CD4-positive, alpha-beta memory T cell (primary cell): Measurements from ENCODE around the gene CCDC178. TPM values are rescaled to one million over a fixed set of nuclear protein-coding genes. Genes with fewer than 3 reads are reported as not detected.

ENCODE experiments used
- CTCF ChIA-PET: fragments of 350-600 bp; sonication (Branson Sonifier 250); formaldehyde crosslinking; loops from one replicate; lab custom pipeline; 2021; ENCODE audit warnings: inconsistent platforms; ENCODE audit not compliant: partially characterized antibody; lab: Charles Lee
- POLR2A ChIA-PET: fragments of 350-600 bp; sonication (Branson Sonifier 250); formaldehyde crosslinking; loops from one replicate; lab custom pipeline; 2021; ENCODE audit not compliant: partially characterized antibody; lab: Charles Lee
- DNase-seq, 5 donors: peaks; one replicate each; pipeline versions ENCODE4 v3.0.0 to v3.0.0-alpha.2; 2020 to 2022; ENCODE audit warnings: mixed read lengths in 1 of 5
- H3K27ac ChIP-seq: one replicate; pipeline ENCODE4 v1.7.0; 2013; ENCODE audit warnings: low read depth, low read length
- H3K27me3 ChIP-seq: 2 replicates; pipeline ENCODE4 v1.7.0; 2013; ENCODE audit warnings: mild to moderate bottlenecking, low read length, moderate library complexity; ENCODE audit not compliant: insufficient read depth
- H3K36me3 ChIP-seq: 2 replicates; pipeline ENCODE4 v1.7.0; 2013; ENCODE audit warnings: mild to moderate bottlenecking, low read length, moderate library complexity; ENCODE audit not compliant: insufficient read depth
- H3K4me1 ChIP-seq: 2 replicates; pipeline ENCODE4 v1.7.0; 2013; ENCODE audit warnings: mild to moderate bottlenecking, low read length, moderate library complexity; ENCODE audit not compliant: insufficient read depth
- H3K4me3 ChIP-seq, 2 donors: one replicate each; pipeline ENCODE4 v1.7.0; 2013; ENCODE audit warnings: low read length in 2 of 2, mild to moderate bottlenecking in 1 of 2
- H3K9me3 ChIP-seq, 2 donors: one replicate each; pipeline ENCODE4 v1.7.0; 2013; ENCODE audit warnings: low read length in 2 of 2, control low read depth in 1 of 2; ENCODE audit not compliant: control insufficient read depth in 1 of 2
- H3K27ac Mint-ChIP-seq, 7 donors: one replicate each; pipeline ENCODE4 v1.8.0; 2020 to 2021; ENCODE audit warnings: mixed read lengths in 7 of 7, mild to moderate bottlenecking in 6 of 7, inconsistent platforms in 3 of 7, moderate library complexity in 3 of 7
- H3K27me3 Mint-ChIP-seq, 2 donors: one replicate each; pipeline ENCODE4 v1.8.0; 2020 to 2021; ENCODE audit warnings: mixed read lengths in 2 of 2
- H3K36me3 Mint-ChIP-seq, 2 donors: one replicate each; pipeline ENCODE4 v1.8.0; 2020 to 2021; ENCODE audit warnings: mixed read lengths in 2 of 2, inconsistent platforms in 1 of 2, mild to moderate bottlenecking in 1 of 2
- H3K4me1 Mint-ChIP-seq, 4 donors: one replicate each; pipeline ENCODE4 v1.8.0; 2020 to 2021; ENCODE audit warnings: mixed read lengths in 4 of 4, mild to moderate bottlenecking in 1 of 4
- H3K4me3 Mint-ChIP-seq, 8 donors: one replicate each; pipeline ENCODE4 v1.8.0; 2020 to 2021; ENCODE audit warnings: mixed read lengths in 8 of 8, mild to moderate bottlenecking in 7 of 8, moderate library complexity in 6 of 8, inconsistent platforms in 3 of 8
- H3K9me3 Mint-ChIP-seq, 8 donors: one replicate each; pipeline ENCODE4 v1.8.0; 2020 to 2021; ENCODE audit warnings: mixed read lengths in 8 of 8, mild to moderate bottlenecking in 5 of 8, inconsistent platforms in 3 of 8, moderate library complexity in 1 of 8
- intact Hi-C: fragments of 100-400 bp; cut with micrococcal nuclease; formaldehyde crosslinking; loops from one replicate; pipeline ENCODE4 v1.15.1; 2023
- polyA plus RNA-seq, 2 donors: library from polyadenylated mRNA; unstranded; fragments of 300-500 nt; fragmentation: Illumina TruSeq; gene quantifications; one replicate each; pipeline ENCODE4 v1.2.3, GENCODE V29; 2021
- total RNA-seq, 2 experiments: library from RNA; stranded (reverse); gene quantifications; one replicate each; pipeline ENCODE4 v1.2.3, GENCODE V29; 2021

The CCDC178 gene
- total and polyA plus RNA-seq, 4 experiments from 2014 or later = not detected

- no peaks in the 10 kb centered on the region for H3K4me1 ChIP-seq
These were observed 465.4 kb downstream of the CCDC178 start for GRCh38 chr18:32975163-32975436.

GRCh38 chr18:32974421-32975162 is 465.9 kb downstream of the CCDC178 start:
- ChIA-PET CTCF (no interaction called here), POLR2A (no interaction called here)
- H3K4me1 ChIP-seq = no peaks in the 10 kb centered on the region
- no peak for DNase-seq
- Mint-ChIP-seq H3K27me3 (no peaks in the 10 kb centered on the region), H3K27ac (no peak overlapping the region), H3K4me1 (no peaks in the 10 kb centered on the region), H3K9me3 (peaks cover 0 to 11% (median 5%) of the 10 kb centered on the region in 8 donors), H3K36me3 (no peaks in the 10 kb centered on the region), H3K4me3 (no peak overlapping the region)
- no peak overlapping the region for H3K4me3 ChIP-seq
- no peaks in the 10 kb centered on the region for H3K36me3 ChIP-seq
- intact Hi-C loops = no loop called here
- no peak overlapping the region for H3K27ac ChIP-seq
- H3K9me3 ChIP-seq = no peaks in the 10 kb centered on the region
- no peaks in the 10 kb centered on the region for H3K27me3 ChIP-seq

More at GRCh38 chr18:32975163-32975436, 465.4 kb downstream of the CCDC178 start:
- H3K9me3 ChIP-seq = no peaks in the 10 kb centered on the region
- intact Hi-C loops = no loop called here
- no peak overlapping the region for H3K4me3 ChIP-seq
- H3K27me3 ChIP-seq = no peaks in the 10 kb centered on the region
- POLR2A ChIA-PET = no interaction called here
- DNase-seq = no peak
- Mint-ChIP-seq H3K4me1 (no peaks in the 10 kb centered on the region), H3K27ac (no peak overlapping the region), H3K27me3 (no peaks in the 10 kb centered on the region), H3K4me3 (no peak overlapping the region), H3K9me3 (peaks cover 0 to 15% (median 6%) of the 10 kb centered on the region in 8 donors), H3K36me3 (no peaks in the 10 kb centered on the region)
- H3K36me3 ChIP-seq = no peaks in the 10 kb centered on the region
- no peak overlapping the region for H3K27ac ChIP-seq
- CTCF ChIA-PET = no interaction called here

GRCh38 chr18:32968248-32968647 is 472.3 kb downstream of the CCDC178 start:
- H3K4me3 ChIP-seq = no peak overlapping the region
- CTCF ChIA-PET = no interaction called here
- H3K27ac ChIP-seq = no peak overlapping the region
- H3K36me3 ChIP-seq = no peaks in the 10 kb centered on the region
- no peaks in the 10 kb centered on the region for H3K36me3 Mint-ChIP-seq
- H3K4me3 Mint-ChIP-seq = no peak overlapping the region
- no peak overlapping the region for H3K27ac Mint-ChIP-seq
- no peaks in the 10 kb centered on the region for H3K27me3 ChIP-seq
- DNase-seq = no peak
- H3K27me3 Mint-ChIP-seq = no peaks in the 10 kb centered on the region
- H3K9me3 ChIP-seq = no peaks in the 10 kb centered on the region
- H3K9me3 Mint-ChIP-seq = peaks cover 0 to 8% (median 3%) of the 10 kb centered on the region in 8 donors
- no peaks in the 10 kb centered on the region for H3K4me1 Mint-ChIP-seq
- intact Hi-C loops = no loop called here
- no peaks in the 10 kb centered on the region for H3K4me1 ChIP-seq
- POLR2A ChIA-PET = no interaction called here

- H3K4me1 ChIP-seq = no peaks in the 10 kb centered on the region
- H3K27me3 ChIP-seq = no peaks in the 10 kb centered on the region
- intact Hi-C loops = no loop called here
- H3K9me3 ChIP-seq = no peaks in the 10 kb centered on the region
- POLR2A ChIA-PET = no interaction called here
- H3K27me3 Mint-ChIP-seq = no peaks in the 10 kb centered on the region
- H3K36me3 ChIP-seq = no peaks in the 10 kb centered on the region
- no peaks in the 10 kb centered on the region for H3K4me1 Mint-ChIP-seq
- H3K9me3 Mint-ChIP-seq = peaks cover 0 to 7% (median under 1%) of the 10 kb centered on the region in 8 donors
- DNase-seq = no peak
- CTCF ChIA-PET = no interaction called here
- no peak overlapping the region for H3K4me3 ChIP-seq
- H3K36me3 Mint-ChIP-seq = no peaks in the 10 kb centered on the region
- H3K27ac Mint-ChIP-seq = no peak overlapping the region
- no peak overlapping the region for H3K27ac ChIP-seq
- H3K4me3 Mint-ChIP-seq = no peak overlapping the region
These were observed 474.4 kb downstream of the CCDC178 start for GRCh38 chr18:32966141-32966540.

- ChIA-PET CTCF (no interaction called here), POLR2A (no interaction called here)
- Mint-ChIP-seq H3K4me1 (no peaks in the 10 kb centered on the region), H3K27me3 (no peaks in the 10 kb centered on the region), H3K36me3 (no peaks in the 10 kb centered on the region), H3K9me3 (peaks cover 0 to 7% (median 2%) of the 10 kb centered on the region in 8 donors), H3K4me3 (no peak overlapping the region), H3K27ac (no peak overlapping the region)
- Histone ChIP-seq H3K27me3 (no peaks in the 10 kb centered on the region), H3K27ac (no peak overlapping the region), H3K4me1 (no peaks in the 10 kb centered on the region), H3K9me3 (no peaks in the 10 kb centered on the region), H3K4me3 (no peak overlapping the region), H3K36me3 (no peaks in the 10 kb centered on the region)
- no peak for DNase-seq
- intact Hi-C loops = no loop called here
These were observed 479.0 kb downstream of the CCDC178 start for GRCh38 chr18:32961538-32961937.

GRCh38 chr18:32958746-32959145 is 481.8 kb downstream of the CCDC178 start:
- no peaks in the 10 kb centered on the region for H3K36me3 Mint-ChIP-seq
- no peak for DNase-seq
- no peaks in the 10 kb centered on the region for H3K4me1 ChIP-seq
- no peaks in the 10 kb centered on the region for H3K36me3 ChIP-seq
- no peak overlapping the region for H3K4me3 ChIP-seq
- H3K9me3 Mint-ChIP-seq = peaks cover 0 to 7% (median 2%) of the 10 kb centered on the region in 8 donors
- no peaks in the 10 kb centered on the region for H3K4me1 Mint-ChIP-seq
- intact Hi-C loops = no loop called here
- H3K4me3 Mint-ChIP-seq = no peak overlapping the region
- no peaks in the 10 kb centered on the region for H3K27me3 Mint-ChIP-seq
- H3K27ac Mint-ChIP-seq = no peak overlapping the region
- ChIA-PET POLR2A (no interaction called here), CTCF (no interaction called here)
- no peak overlapping the region for H3K27ac ChIP-seq
- no peaks in the 10 kb centered on the region for H3K27me3 ChIP-seq
- H3K9me3 ChIP-seq = no peaks in the 10 kb centered on the region

- no peaks in the 10 kb centered on the region for H3K27me3 Mint-ChIP-seq
- H3K27ac Mint-ChIP-seq = no peak overlapping the region
- Histone ChIP-seq H3K4me3 (no peak overlapping the region), H3K27ac (no peak overlapping the region), H3K27me3 (no peaks in the 10 kb centered on the region), H3K9me3 (no peaks in the 10 kb centered on the region), H3K4me1 (no peaks in the 10 kb centered on the region), H3K36me3 (no peaks in the 10 kb centered on the region)
- H3K4me1 Mint-ChIP-seq = no peaks in the 10 kb centered on the region
- no peaks in the 10 kb centered on the region for H3K36me3 Mint-ChIP-seq
- peaks cover 2 to 14% (median 7%) of the 10 kb centered on the region in 8 donors for H3K9me3 Mint-ChIP-seq
- ChIA-PET POLR2A (no interaction called here), CTCF (no interaction called here)
- no peak for DNase-seq
- H3K4me3 Mint-ChIP-seq = no peak overlapping the region
- intact Hi-C loops = no loop called here
These were observed 483.8 kb downstream of the CCDC178 start for GRCh38 chr18:32956591-32957315.
